Astrocyte (in vitro differentiated cells and primary cell): ENCODE data around the gene PEA15. TPM values are rescaled to one million over a fixed set of nuclear protein-coding genes. Genes with fewer than 3 reads are reported as not detected.
A peak's percentile ranks its signal among the peaks of the same experiment; 100 is the strongest.

ENCODE experiments used
- DNase-seq: peaks from one replicate; pipeline ENCODE4 v3.0.0-alpha.2; 2010; ENCODE audit warnings: low read depth
- FAIRE-seq: peaks from 2 replicates; lab custom pipeline; 2011; peaks lifted over from hg19 to GRCh38; lab: Jason Lieb, UNC
- H2AFZ ChIP-seq: 2 replicates; pipeline ENCODE4 v1.6.0; 2012; ENCODE audit warnings: low read depth, low read length, inconsistent platforms
- H3K27ac ChIP-seq: 2 replicates; pipeline ENCODE4 v1.5.1; 2011; ENCODE audit warnings: low read depth, low read length, inconsistent platforms
- H3K27me3 ChIP-seq: 2 replicates; pipeline ENCODE4 v1.6.0; 2011; ENCODE audit warnings: low read length, inconsistent platforms; ENCODE audit not compliant: insufficient read depth
- H3K36me3 ChIP-seq: 2 replicates; pipeline ENCODE4 v1.5.1; 2011; ENCODE audit warnings: low read length, inconsistent platforms; ENCODE audit not compliant: insufficient read depth
- H3K4me1 ChIP-seq: 2 replicates; pipeline ENCODE4 v1.5.1; 2011; ENCODE audit warnings: low read length, inconsistent platforms; ENCODE audit not compliant: insufficient read depth
- H3K4me2 ChIP-seq: 2 replicates; pipeline ENCODE4 v1.6.0; 2012; ENCODE audit warnings: low read length, inconsistent platforms
- H3K4me3 ChIP-seq: 2 replicates; pipeline ENCODE4 v1.5.1; 2011; ENCODE audit warnings: low read depth, mild to moderate bottlenecking, low read length, inconsistent platforms; ENCODE audit not compliant: insufficient read depth
- H3K79me2 ChIP-seq: 2 replicates; pipeline ENCODE4 v1.6.0; 2012; ENCODE audit warnings: mild to moderate bottlenecking, low read length, inconsistent platforms; ENCODE audit not compliant: insufficient read depth
- H3K9ac ChIP-seq: 2 replicates; pipeline ENCODE4 v1.6.0; 2012; ENCODE audit warnings: mild to moderate bottlenecking, low read length, inconsistent platforms
- H3K9me3 ChIP-seq: 2 replicates; pipeline ENCODE4 v1.5.1; 2012; ENCODE audit warnings: low read depth, mild to moderate bottlenecking, low read length, inconsistent platforms; ENCODE audit not compliant: insufficient read depth
- H4K20me1 ChIP-seq: 2 replicates; pipeline ENCODE4 v1.6.0; 2012; ENCODE audit warnings: low read length, inconsistent platforms; ENCODE audit not compliant: insufficient read depth
- H3K27ac Mint-ChIP-seq: one replicate; pipeline ENCODE4 v1.8.0; 2021; ENCODE audit warnings: mild to moderate bottlenecking, mixed read lengths; ENCODE audit not compliant: unreplicated experiment
- H3K27me3 Mint-ChIP-seq: one replicate; pipeline ENCODE4 v1.8.0; 2021; ENCODE audit warnings: low read depth, mixed read lengths; ENCODE audit not compliant: unreplicated experiment
- H3K36me3 Mint-ChIP-seq: one replicate; pipeline ENCODE4 v1.8.0; 2021; ENCODE audit warnings: low read depth, mixed read lengths; ENCODE audit not compliant: unreplicated experiment
- H3K4me1 Mint-ChIP-seq: one replicate; pipeline ENCODE4 v1.8.0; 2021; ENCODE audit warnings: low read depth, mixed read lengths; ENCODE audit not compliant: unreplicated experiment
- H3K4me3 Mint-ChIP-seq: one replicate; pipeline ENCODE4 v1.8.0; 2021; ENCODE audit warnings: mild to moderate bottlenecking, moderate library complexity, mixed read lengths; ENCODE audit not compliant: unreplicated experiment
- H3K9me3 Mint-ChIP-seq: one replicate; pipeline ENCODE4 v1.8.0; 2021; ENCODE audit warnings: mild to moderate bottlenecking, mixed read lengths; ENCODE audit not compliant: unreplicated experiment
- CTCF ChIP-seq: IDR thresholded peaks from 2 replicates; pipeline ENCODE4 v1.5.1; 2011; ENCODE audit warnings: low read depth, mild to moderate bottlenecking, inconsistent platforms, low read length, moderate library complexity; ENCODE audit not compliant: insufficient read depth
- EZH2 ChIP-seq: IDR thresholded peaks from 2 replicates; pipeline ENCODE4 v1.6.1; 2012; ENCODE audit warnings: mild to moderate bottlenecking, low read length, inconsistent platforms; ENCODE audit not compliant: insufficient read depth
- total RNA-seq: library from RNA; stranded (reverse); gene quantifications from 2 replicates; pipeline ENCODE4 v1.2.1, GENCODE V29; 2021

Gene PEA15
- total RNA-seq, 1 donor from 2014 or later: 470 TPM

GRCh38 chr1:160260406-160261382 is 55.5 kb downstream of the PEA15 start:
- no peak for FAIRE-seq
- H3K27me3 ChIP-seq: no peaks in the 10 kb centered on the region
- H2AFZ ChIP-seq: no peak overlapping the region
- H3K4me1 ChIP-seq: peaks cover 27% of the 10 kb centered on the region
- H3K9ac ChIP-seq: peak overlapping the region; percentile 99
- Mint-ChIP-seq H3K27ac (peak overlapping the region; percentile 100), H3K4me1 (peaks cover 35% of the 10 kb centered on the region), H3K9me3 (no peaks in the 10 kb centered on the region), H3K36me3 (no peaks in the 10 kb centered on the region), H3K27me3 (no peaks in the 10 kb centered on the region), H3K4me3 (peak overlapping the region; percentile 100)
- H3K9me3 ChIP-seq: no peaks in the 10 kb centered on the region
- TF ChIP-seq EZH2 (no peak), CTCF (no peak)
- no peaks in the 10 kb centered on the region for H3K36me3 ChIP-seq
- peak overlapping the region; percentile 92 for H3K4me3 ChIP-seq
- peak overlapping the region; percentile 99 for H3K27ac ChIP-seq
- peaks cover 48% of the 10 kb centered on the region for H4K20me1 ChIP-seq
- H3K79me2 ChIP-seq: peaks cover 49% of the 10 kb centered on the region
- H3K4me2 ChIP-seq: peak overlapping the region; percentile 93
- DNase-seq: peak; percentile 92

- Histone ChIP-seq H2AFZ (no peak overlapping the region), H3K36me3 (no peaks in the 10 kb centered on the region), H3K27ac (peak overlapping the region; percentile 99), H3K79me2 (peaks cover 41% of the 10 kb centered on the region), H3K9me3 (no peaks in the 10 kb centered on the region), H3K27me3 (no peaks in the 10 kb centered on the region), H3K4me2 (peak overlapping the region; percentile 93), H3K9ac (peak overlapping the region; percentile 99), H4K20me1 (peaks cover 40% of the 10 kb centered on the region), H3K4me1 (peaks cover 21% of the 10 kb centered on the region), H3K4me3 (peak overlapping the region; percentile 92)
- peak overlapping the region; percentile 100 for H3K4me3 Mint-ChIP-seq
- no peaks in the 10 kb centered on the region for H3K36me3 Mint-ChIP-seq
- H3K27me3 Mint-ChIP-seq: peaks cover 2% of the 10 kb centered on the region
- H3K27ac Mint-ChIP-seq: peak overlapping the region; percentile 100
- FAIRE-seq (no peak), DNase-seq (peak; percentile 77)
- no peak for TF ChIP-seq CTCF
- no peak for TF ChIP-seq EZH2
- no peaks in the 10 kb centered on the region for H3K9me3 Mint-ChIP-seq
- H3K4me1 Mint-ChIP-seq: peaks cover 28% of the 10 kb centered on the region
Observed at GRCh38 chr1:160261556-160261892, 56.3 kb downstream of the PEA15 start.
